Measurements from ENCODE around the gene SKAP1.
"Not testable (repeated sequence)": the region's sequence is repeated elsewhere in the genome, so short reads cannot be mapped to it uniquely, and the experiment has no call there.

Gene SKAP1

DNA sequence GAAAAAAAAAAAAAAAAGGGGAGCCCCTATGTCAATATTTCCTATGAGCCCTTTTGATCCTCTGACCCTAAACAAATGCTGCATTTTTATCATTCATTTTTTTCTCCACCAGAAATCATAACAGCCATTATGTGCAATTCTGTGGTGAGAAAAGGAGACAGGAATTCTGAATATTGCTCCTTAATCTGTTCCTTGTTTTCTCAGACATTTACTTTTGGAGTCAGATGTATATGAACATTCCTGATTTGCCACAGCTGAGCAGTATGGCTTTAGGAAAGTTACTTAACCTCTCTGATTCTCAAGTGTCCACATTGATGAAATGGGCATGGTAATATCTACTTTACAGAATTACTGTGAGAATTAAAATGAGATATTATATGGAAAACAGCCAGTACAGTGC lies 144.4 kb downstream of the SKAP1 start:
- no peak for DNase-seq (ENCODE audit: low read depth in 2 of 2)

DNA sequence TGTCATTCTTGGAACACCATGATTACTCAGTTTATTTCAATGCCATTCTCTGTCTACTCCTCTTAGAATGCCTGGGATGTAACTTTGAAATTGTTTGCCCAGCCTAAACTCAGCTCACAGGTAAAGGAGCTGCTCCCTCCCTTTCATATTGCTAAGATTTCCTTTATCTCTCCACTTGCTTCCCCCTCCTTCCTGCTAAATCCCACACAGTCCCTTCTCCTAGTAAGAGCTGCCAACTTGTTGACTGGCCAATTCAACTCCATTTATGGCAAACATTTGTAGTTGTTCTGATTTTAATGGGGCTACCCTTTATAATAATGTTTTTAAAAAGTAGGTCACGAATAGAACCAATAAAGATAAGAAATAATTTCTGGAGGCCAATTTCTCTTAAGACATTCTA lies 146.1 kb downstream of the SKAP1 start:
- DNase-seq (ENCODE audit: low read depth in 2 of 2): no peak

DNA sequence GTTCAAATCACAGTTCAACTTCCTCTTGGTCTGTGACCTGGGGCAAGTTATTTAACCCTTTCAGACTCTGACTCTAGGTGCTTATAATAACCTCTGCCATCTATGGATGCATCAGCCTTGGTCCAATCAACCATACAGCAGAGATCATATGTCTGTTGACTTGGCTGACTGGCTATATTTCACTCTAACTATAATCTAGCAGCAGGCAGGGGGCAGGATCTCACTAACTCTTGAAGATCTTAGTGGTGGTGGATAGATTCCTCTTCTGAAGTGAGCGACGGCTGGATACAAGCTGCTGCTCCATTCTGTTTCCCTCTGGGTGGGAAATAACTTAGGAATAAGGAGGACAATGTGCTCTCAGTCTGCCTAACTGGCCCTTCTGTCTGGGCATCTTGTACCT lies 146.6 kb downstream of the SKAP1 start:
- no peak for DNase-seq (ENCODE audit: low read depth in 2 of 2)

DNA sequence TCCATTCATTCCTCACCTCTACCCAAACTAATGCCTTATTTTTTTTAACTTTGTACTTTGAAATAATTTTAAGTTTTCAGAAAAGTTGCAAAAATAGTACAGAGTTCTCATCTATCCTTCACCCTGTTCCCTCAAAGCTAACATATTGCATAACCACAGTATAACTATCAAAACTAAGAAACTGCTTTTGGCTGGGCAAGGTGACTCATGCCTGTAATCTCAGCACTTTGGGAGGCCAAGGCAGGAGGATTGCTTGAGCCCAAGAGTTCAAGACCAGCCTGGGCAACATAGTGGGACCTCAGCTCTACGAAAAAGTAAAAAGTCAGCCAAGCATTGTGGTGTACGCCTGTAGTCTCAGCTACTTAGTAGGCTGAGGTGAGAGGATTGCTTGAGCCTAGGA lies 147.7 kb downstream of the SKAP1 start:
- DNase-seq (ENCODE audit: low read depth in 2 of 2): no peak

DNA sequence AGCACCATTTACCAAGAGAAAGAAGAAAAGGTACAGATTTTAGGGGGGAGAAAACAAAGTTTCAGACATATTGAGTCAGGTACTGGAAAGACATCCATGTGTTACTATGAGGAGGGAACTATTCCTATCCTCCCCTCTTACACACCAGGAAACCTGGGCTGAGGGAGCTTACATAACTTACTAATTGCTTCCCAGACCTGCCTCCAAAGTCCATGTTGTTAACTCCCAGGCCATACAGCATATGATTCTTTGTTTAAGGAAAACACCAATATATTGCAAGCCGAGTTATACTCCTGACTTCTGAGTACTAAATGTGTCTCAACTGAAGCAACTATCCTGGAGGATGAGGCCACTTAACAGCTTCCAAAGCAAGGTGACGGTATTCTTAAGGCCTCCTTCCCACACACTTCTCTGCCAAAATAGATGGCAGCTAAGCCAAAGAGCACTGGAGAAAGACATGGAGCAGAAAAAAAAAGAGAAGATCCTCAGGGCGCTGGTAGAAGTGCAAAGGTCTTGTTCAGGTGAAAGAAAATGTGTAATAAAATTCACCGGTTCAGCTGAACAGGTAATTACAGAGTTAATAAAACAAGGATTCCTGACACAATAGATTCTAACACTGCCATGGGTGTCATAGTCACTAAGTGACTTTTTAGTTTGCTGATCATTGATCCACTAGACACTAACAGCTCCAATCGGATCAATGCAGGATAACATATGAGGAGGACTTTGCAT lies 151.1 kb downstream of the SKAP1 start:
- no peak for DNase-seq (ENCODE audit: low read depth in 2 of 2)

DNA sequence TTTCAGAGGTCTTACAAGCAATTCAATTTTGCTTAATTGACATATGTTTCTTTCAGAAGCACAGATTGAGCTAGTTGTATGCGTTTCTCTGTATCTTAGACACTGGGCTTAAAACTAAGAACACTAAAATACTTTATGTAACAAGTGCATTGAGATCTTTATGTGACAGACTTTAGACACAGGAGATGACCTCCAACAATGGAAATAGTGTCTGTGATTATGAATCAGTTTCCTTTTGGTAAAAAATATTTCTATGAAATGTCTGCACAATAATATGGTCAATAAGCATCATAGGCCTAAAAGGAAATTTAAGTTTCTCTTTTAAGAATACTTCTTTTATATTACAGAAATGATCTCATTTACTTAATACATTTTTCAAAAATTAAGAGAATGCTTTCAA lies 153.2 kb downstream of the SKAP1 start:
- DNase-seq (ENCODE audit: low read depth in 2 of 2): no peak

DNA sequence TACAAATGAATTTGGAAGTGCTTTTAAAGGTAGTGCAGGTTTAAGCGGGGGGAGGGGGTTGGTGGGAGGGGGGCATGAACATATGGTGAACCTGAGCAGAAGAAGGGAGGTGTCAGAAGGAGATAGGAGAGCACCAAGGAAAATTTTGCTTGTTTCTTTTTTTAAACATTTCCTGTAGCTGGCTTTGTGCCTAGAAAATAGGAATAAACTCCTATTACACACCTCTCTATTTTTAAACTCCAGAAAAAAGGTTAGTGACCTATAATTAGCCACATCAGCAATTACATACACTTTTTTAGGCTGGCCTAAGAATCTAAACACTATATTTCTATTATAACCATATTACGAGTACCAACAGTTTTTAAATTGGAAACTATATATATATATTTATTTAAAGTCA lies 159.1 kb downstream of the SKAP1 start:
- no peak for DNase-seq (ENCODE audit: low read depth in 2 of 2)

DNA sequence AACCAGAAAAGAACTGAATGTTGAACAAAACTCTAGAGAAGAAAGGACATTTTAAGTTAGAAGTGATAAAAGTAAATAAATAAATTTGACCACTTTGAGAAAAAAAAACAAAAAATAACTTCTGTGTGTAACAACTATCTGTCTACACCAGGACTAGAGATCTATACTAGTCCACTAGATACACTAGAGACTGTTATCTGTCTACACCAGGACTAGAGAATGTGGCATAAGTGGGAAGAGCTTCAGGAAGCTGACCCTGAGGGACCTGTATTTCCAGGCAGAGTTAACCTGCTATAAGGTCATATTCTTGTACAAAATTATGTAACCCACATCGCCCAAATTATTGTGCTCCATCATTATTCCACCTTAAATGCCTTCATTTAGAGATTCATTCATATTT lies 160.8 kb downstream of the SKAP1 start:
- DNase-seq (ENCODE audit: low read depth in 2 of 2): no peak

DNA sequence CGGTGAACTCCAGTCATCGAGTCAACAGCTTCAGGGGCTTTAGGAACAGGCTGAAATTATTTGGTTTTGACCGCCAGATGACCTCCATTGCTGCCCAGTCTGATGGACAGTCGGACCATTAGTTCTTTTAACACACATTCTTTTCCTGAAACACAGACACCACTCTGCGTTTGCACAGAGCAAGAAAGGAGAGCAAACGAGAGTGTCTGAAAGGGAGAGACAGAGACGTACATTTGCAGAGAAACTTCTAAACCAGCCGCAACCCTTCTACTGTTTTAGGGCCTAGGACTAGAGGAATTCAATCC lies 166.3 kb downstream of the SKAP1 start:
- DNase-seq (ENCODE audit: low read depth in 2 of 2): no peak

DNA sequence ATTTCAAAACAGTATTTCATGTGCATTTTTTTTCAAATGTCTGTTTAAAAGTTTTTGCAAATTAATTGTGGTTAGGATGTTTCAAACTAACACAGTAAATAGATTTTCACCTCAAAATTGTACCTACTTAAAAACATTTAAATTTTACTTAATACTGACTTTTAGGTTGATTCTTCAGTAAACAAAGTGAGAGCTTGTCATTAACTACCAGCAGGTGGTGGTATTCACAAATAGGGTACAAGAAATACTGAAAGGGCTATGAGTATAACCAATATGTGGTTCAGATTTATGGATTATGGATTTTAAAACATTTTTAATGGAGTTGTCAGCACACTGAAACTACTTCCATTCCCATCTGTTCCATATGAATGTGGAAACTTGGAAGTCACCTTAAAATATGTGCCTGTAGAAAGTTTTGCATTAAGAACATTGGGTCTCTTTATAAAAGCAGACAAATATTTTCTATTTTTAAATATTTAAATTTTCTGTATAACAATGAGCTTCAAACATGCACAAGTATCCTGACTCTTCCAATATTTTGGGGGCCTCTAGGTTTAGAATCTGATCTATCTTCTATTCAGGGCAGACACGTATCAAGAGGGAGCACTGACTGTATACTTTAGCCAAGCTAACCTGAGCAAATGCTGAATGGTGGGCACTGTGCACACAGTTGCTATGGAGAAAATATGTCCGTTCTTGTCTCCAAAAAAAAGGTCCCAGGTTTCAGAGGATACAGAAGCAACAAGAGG lies 166.9 kb downstream of the SKAP1 start:
- no peak for DNase-seq (ENCODE audit: low read depth in 2 of 2)

DNA sequence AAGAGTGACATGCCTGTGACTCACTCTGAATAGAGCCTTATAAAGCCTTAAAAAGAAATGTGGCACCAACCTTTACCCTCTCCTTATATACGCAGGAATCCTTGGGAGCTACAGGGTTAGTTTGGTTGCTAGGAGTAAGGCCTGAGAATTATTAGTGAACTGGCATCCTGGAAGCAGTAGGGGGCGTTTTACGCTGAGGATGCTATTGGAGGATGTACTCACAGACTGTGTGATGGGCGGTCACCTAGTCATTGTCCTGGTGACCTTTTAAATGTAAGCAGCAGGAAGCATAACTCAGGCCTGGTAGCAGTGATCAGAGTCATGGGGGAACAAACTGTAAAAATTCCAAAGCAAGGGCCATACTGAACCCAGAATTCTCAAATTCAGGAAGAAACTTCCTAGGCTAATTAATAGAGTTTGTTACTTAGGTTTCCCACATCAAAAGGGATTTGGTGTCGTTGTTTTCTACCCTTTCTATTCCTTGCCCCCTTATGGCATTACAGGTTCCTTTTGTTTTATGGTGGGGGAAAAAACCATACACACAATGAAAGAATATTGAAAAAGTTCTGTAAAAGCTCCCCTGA lies 168.6 kb downstream of the SKAP1 start:
- no peak for DNase-seq (ENCODE audit: low read depth in 2 of 2)

DNA sequence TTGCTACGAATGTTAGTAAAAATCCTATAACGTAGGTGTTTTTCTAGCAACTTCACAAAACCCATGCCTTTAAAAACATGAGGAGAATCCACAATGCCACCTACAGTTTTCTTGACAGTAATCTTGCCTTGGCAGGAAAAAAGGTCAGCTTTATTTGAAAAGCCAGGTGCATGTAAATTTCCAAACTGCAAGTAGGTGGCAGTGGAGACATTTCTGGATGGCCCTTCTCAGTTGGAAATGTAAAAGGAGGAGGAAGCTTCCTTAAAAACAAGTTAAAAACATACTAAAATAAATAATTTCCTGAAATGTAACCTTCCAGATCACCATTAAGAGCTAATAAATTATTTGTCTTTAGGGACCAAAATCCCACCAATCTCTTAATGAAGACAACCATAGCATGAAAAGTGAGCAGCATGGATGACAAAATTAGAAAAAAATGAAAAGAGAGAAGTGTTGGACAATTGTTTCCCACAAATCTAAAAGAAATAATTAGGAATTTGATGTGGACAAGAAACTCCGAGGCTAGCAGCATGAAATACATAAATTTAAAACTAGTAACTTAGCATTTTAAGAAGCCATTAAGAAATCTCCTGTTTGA lies 170.2 kb downstream of the SKAP1 start:
- no peak for DNase-seq (ENCODE audit: low read depth in 2 of 2)

DNA sequence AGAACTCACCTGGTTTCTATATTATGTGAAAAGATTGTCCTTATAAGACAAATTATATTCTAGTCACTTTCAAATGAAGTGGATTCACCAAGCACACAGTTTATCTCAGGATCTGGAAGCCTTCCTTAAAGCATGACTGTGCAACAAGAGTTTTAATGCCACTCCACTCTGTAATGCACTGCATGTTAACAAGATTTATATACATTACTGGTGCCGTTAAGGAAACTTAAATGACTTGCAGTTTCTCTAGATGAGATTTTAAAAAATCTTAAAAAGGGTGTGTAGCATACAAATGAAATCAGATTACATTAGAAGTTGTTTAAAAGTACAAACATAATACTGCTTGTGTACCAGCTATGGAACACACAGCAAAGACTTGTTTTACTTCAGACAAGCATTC lies 171.7 kb downstream of the SKAP1 start:
- no peak for DNase-seq (ENCODE audit: low read depth in 2 of 2)

DNA sequence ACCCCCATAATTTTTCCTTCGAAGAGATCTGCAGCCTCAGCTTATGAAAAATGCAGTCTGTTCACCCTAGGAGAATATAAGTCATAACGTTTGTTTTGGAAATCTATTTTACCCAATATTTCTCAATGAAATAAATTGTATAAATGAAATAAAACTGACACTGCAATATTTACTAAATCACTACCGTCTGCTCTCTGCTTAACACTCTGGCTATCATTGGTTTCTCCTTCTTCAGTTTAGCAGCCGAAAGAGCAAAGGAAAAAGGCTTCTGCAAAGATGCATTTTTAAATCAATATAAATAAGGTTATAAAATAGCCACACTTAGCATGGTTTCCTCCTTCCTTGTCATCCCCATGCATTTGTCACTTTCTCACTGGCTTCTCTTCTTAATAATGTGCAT lies 174.3 kb downstream of the SKAP1 start:
- no peak for DNase-seq (ENCODE audit: low read depth in 2 of 2)

DNA sequence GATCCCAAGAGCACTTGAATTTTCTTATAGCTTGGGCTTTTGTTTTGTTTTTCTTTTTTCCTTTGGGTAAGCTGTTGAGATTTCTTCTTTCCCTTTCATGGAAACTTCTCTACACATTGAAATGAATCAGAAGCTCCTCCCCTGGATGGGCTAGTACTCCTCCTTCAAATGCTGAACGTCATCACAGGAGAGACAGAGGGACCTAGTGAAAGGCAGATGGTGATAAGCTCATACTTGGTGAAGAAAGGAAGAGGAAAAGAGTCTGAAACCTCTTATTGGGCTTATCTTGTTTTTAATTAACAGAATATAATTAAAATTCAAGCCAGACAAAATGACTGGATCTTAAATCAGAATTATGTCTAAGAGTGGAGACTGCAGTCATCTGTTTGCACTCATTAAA lies 175.1 kb downstream of the SKAP1 start:
- DNase-seq (ENCODE audit: low read depth in 2 of 2): no peak

DNA sequence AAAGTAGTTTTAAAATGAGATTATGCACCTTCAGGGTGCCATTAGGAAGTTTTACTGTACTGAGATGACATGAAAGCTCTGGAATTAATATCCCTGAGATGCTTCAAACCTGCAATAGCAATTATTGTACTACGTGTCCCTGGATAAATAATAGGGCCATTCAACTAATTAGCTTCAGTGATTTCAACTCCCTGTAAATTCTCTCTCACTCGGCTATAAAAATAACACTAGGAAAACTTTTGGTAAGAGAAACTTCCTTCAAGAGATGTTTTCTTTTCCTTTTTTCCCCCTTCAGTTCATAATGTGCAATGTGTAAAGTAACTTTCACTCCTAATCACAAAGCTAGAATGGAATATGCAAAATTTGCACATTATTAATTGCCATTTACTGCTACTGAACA lies 176.0 kb downstream of the SKAP1 start:
- DNase-seq (ENCODE audit: low read depth in 2 of 2): no peak

DNA sequence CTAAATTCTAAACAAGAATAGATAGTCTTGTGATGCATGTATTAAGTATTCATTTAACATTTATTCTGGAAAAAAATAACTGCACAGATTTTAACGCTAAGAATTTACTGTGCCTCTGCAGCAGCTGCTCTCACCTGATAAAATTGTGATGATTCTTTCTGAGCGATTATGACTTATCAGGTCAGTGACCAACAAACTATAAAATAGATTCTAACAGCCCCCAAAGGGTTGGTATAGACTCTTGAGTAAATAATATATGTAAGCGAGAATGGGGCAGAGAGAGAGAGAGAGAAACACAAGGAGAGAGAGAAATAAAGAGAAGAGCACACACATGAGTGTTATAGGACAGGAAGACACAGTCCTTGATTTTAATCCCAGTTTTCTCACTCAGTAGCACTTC lies 178.1 kb downstream of the SKAP1 start:
- DNase-seq (ENCODE audit: low read depth in 2 of 2): no peak

DNA sequence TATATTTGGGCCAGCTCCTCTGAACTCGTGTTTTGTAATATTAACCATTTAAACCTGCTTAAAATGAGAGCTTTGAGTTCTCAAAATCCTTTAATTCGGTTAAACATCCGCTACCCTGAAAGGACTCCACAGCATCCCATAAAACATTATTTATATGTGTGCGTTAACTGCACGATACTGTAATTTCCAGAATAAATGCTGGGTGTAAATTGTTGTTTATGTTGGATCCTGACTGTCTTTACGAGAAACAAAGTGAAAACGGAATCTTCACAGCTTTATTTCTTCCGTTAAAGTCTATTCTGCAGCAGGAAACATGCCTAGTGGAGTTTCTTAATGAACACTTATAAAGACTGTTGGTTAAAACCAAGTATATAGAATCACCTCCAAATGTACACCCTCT lies 179.1 kb downstream of the SKAP1 start:
- no peak for DNase-seq (ENCODE audit: low read depth in 2 of 2)

DNA sequence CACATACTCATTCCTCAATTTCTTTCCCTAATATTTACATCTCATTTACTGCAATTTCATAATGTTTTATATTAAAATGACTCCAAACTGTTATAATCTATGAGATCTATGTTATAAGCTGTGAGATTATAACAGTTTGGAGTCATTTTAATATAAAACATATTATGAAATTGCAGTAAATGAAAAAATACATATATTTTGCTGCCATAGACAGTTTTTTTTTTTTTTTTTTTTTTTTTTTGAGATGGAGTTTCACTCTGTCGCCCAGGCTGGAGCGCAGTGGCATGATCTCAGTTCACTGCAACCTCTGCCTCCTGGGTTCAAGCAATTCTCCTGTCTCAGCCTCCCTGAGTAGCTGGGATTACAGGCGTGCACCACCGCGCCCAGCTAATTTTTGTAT lies 180.0 kb downstream of the SKAP1 start:
- DNase-seq (ENCODE audit: low read depth in 2 of 2): not testable (repeated sequence)

DNA sequence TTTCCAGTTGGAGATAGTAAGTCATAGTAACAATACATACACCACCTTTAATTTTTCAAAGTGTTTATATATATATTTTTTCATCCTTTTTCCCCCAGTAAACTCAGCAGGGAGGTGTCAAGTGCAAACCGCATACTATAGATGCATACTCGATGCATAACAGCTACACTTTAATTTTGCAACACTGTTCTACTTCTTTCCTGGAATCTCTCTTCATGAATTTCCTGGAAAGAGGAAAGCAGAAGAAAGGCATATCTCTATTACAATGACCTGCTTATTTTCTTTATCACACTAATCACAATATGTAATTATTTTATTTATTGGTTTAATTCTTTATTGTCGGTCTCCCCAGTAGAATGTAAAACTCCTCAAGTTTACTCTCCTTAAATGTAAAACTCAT lies 182.4 kb downstream of the SKAP1 start:
- no peak for DNase-seq (ENCODE audit: low read depth in 2 of 2)

DNA sequence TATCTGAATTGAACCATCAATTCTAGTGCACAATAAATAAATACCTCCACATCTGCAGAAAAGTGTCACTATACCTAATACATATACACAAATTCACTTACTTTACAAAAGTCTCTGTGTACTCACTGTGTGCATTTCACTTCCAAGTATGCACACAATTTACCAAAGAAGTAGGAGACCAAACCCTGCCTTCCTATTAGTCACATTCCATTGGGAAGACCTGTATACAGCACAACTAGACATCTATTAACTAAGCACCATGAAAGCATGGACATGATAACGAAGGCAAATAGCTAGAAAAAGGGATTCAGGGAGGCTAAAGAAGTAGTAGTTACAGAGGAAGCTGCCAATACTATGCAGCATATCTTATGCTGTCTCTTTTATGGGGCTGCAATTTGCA lies 183.0 kb downstream of the SKAP1 start:
- no peak for DNase-seq (ENCODE audit: low read depth in 2 of 2)

DNA sequence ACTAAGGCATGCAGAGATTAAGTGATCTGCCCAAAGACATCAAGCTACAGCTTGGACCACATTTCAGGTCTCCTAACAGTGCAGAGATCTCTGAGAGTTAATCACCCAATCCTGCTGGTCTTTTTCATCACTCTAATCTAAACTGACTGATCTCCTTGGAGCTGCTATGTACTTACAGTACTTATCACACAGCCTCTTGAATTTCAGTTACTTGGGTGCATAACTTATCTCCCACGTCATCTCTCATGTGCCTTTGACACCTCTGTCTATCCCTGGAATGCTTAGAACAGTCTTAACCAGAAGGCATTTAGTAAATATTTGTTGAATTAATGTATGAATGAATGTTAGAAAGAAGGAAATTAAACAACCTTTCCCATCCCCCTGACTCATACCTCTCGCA lies 183.4 kb downstream of the SKAP1 start:
- DNase-seq (ENCODE audit: low read depth in 2 of 2): no peak

DNA sequence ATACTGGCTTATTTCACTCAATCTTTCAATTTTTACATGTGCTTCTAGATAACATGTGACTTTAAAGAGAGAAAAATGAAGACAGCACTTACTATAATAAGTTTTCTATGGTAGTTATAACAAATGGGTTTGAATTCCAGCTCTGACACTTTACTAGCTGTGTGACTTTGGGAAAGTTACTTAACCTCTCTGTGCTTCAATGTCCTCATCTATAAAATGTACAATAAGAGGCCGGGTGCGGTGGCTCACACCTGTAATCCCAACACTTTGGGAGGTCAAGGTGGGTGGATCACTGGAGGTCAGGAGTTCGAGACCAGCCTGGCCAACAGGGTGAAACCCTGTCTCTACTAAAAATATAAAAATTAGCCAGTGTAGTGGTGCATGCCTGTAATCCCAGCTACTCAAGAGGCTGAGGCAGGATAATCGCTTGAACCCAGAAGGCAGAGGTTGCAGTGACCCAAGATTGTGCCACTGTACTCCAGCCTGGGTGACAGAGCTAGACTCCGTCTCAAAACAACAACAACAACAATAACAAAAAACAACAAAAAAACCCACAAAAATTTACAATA lies 184.5 kb downstream of the SKAP1 start:
- not testable (repeated sequence) for DNase-seq (ENCODE audit: low read depth in 2 of 2)

Data from stimulated activated CD4-positive, alpha-beta T cell treated with anti-CD3 and anti-CD28 coated beads, Interleukin-15, amount 100 ng/mL, for 48 hours (primary cell).